Right lobe of liver (tissue), 6 donors: ENCODE results near the gene GRIK2. TPM values are rescaled to one million over a fixed set of nuclear protein-coding genes. Genes with fewer than 3 reads are reported as not detected.
"Not testable (repeated sequence)": the region's sequence is repeated elsewhere in the genome, so short reads cannot be mapped to it uniquely, and the experiment has no call there.

Experiments used
- ATAC-seq, 4 donors: fragments of 200-7000 bp; cut with Tn5 transposase; one replicate each; pipeline ENCODE4 v1.9.1; 2020; ENCODE audit warnings: mild to moderate bottlenecking in 4 of 4, moderate library complexity in 4 of 4
- DNase-seq, 3 donors: peaks; one replicate each; pipeline ENCODE4 v3.0.0-alpha.2; 2020
- H3K27ac ChIP-seq, 3 donors: fragments of 200-600 bp; one replicate each; pipeline ENCODE4 v1.8.0; 2022
- H3K27me3 ChIP-seq, 2 donors: fragments of 200-600 bp; one replicate each; pipeline ENCODE4 v1.8.0; 2022
- H3K36me3 ChIP-seq, 4 donors: fragments of 200-600 bp; sonication (generic) in 1 of 4; one replicate each; pipeline versions ENCODE4 v1.5.1 to v1.8.0; 2017 to 2022; ENCODE audit warnings: control low read depth in 1 of 4
- H3K4me1 ChIP-seq, 4 donors: fragments of 200-600 bp; sonication (generic) in 1 of 4; one replicate each; pipeline versions ENCODE4 v1.5.1 to v1.8.0; 2017 to 2022; ENCODE audit warnings: control low read depth in 1 of 4
- H3K4me3 ChIP-seq, 3 donors: fragments of 200-600 bp; one replicate each; pipeline ENCODE4 v1.8.0; 2022
- H3K9me3 ChIP-seq, 4 donors: fragments of 200-600 bp; sonication (generic) in 1 of 4; one replicate each; pipeline versions ENCODE4 v1.5.1 to v1.8.0; 2017 to 2022; ENCODE audit warnings: control low read depth in 1 of 4
- CTCF ChIP-seq, 4 donors: fragments of 200-600 bp in 3 of 4; fragments of 450-650 bp in 1 of 4; IDR thresholded peaks; one replicate each; pipeline versions ENCODE4 v1.5.1 to v1.8.0; 2016 to 2022; ENCODE audit warnings: antibody characterized with exemption in 4 of 4, mild to moderate bottlenecking in 2 of 4
- POLR2A ChIP-seq: fragments of 450-650 bp; IDR thresholded peaks from one replicate; pipeline ENCODE4 v1.6.1; 2017; ENCODE audit warnings: antibody characterized with exemption, mild to moderate bottlenecking
- WGBS: methylation state at CpG from one replicate; pipeline ENCODE4 v1.1.6; 2018; ENCODE audit warnings: low coverage, low lambda C conversion rate; ENCODE audit not compliant: insufficient coverage; ENCODE audit errors: missing lambda C conversion rate; 5-methylcytosine and 5-hydroxymethylcytosine counted together
- intact Hi-C, 2 donors: fragments of 100-400 bp; cut with DNase I; formaldehyde crosslinking; loops; one replicate each; pipeline versions ENCODE4 v1.11.2 to v1.14.1; 2022
- long read RNA-seq: library from polyadenylated mRNA; unstranded; transcript quantifications from one replicate; pipeline ENCODE4 v2.0.0, GENCODE V29; 2019
- total RNA-seq, 6 experiments: library from RNA; depleted of rRNA in 2 of 6; stranded (reverse); fragments of >200 nt in 2 of 6; fragmentation: NEBNext Ultra II Directional in 3 of 6; extraction: Animal tissue kit (Norgen Biotek cat#: 25700) in 3 of 6; gene quantifications; one replicate each; pipeline versions ENCODE4 v1.1.0 to v1.2.4, GENCODE V29; 2016 to 2023
- donor health status: DM: no; HTN: yes; CAD: no.
- donor health status: DM: no; HTN: no; CAD: no.
- donor health status: DM: no; HTN: no; CAD: no.
- donor health status: DM: no; HTN: yes; CAD: no.
- donor health status: DM: no; HTN: yes; CAD: no.

The GRIK2 gene
- total RNA-seq, result under 1 TPM in 3 of 6 experiments, not detected in 3; 0.04 to 0.24 (median 0.09) TPM
- long read RNA-seq, result 0 reads

GRCh38 chr6:101393251-101393828, at the start of gene GRIK2:
Gene GRIK2 (plus strand): TSS chr6:101393708.
- 2% methylated on average over 12 of the region's 45 CpGs for WGBS
- H3K27ac ChIP-seq, result no peak within 1 kb of the TSS

GRCh38 chr6:101344885-101345284, 48.6 kb upstream of the GRIK2 start:
- Histone ChIP-seq H3K27ac (no peak overlapping the region), H3K4me1 (no peaks in the 10 kb centered on the region), H3K4me3 (no peak overlapping the region), H3K27me3 (no peaks in the 10 kb centered on the region), H3K9me3 (no peaks in the 10 kb centered on the region), H3K36me3 (no peaks in the 10 kb centered on the region)
- WGBS, result 30% methylated on average over 5 of the region's 5 CpGs
- no peak for DNase-seq
- intact Hi-C loops, result no loop called here
- no peak for ATAC-seq
- TF ChIP-seq CTCF (IDR thresholded peaks at IDR 0.05), result no peak
- TF ChIP-seq POLR2A, result no peak

More at GRCh38 chr6:101393251-101393828, at the start of gene GRIK2:
- intact Hi-C loops, result no loop called here
- no peak for TF ChIP-seq CTCF (IDR thresholded peaks at IDR 0.05)
- TF ChIP-seq POLR2A, result no peak
- peaks cover 0 to 10% of the 10 kb centered on the region in 2 donors for H3K27me3 ChIP-seq
- H3K4me3 ChIP-seq, result no peak within 1 kb of the TSS
- DNase-seq, result peak in 1 of 3 donors; percentile 17
- H3K4me1 ChIP-seq, result no peaks in the 10 kb centered on the region
- peak in 2 of 4 donors; percentile 23 to 27 for ATAC-seq
- no peaks in the 10 kb centered on the region for H3K36me3 ChIP-seq
- no peaks in the 10 kb centered on the region for H3K9me3 ChIP-seq

- WGBS, result 40% methylated on average over 3 of the region's 3 CpGs
- intact Hi-C loops, result no loop called here
- H3K27ac ChIP-seq, result no peak overlapping the region
Observed at GRCh38 chr6:101348816-101349215, 44.7 kb upstream of the GRIK2 start.

GRCh38 chr6:101350631-101351030, 42.9 kb upstream of the GRIK2 start:
- H3K9me3 ChIP-seq, H3K36me3 ChIP-seq, intact Hi-C loops, H3K27me3 ChIP-seq, ATAC-seq, H3K4me1 ChIP-seq, H3K4me3 ChIP-seq, DNase-seq, H3K27ac ChIP-seq: not testable (repeated sequence)
- 61% methylated on average over 6 of the region's 6 CpGs for WGBS

More at GRCh38 chr6:101348816-101349215, 44.7 kb upstream of the GRIK2 start:
- no peak for TF ChIP-seq POLR2A
- no peak for TF ChIP-seq CTCF (IDR thresholded peaks at IDR 0.05)
- Histone ChIP-seq H3K9me3 (no peaks in the 10 kb centered on the region), H3K4me3 (no peak overlapping the region), H3K4me1 (no peaks in the 10 kb centered on the region), H3K36me3 (no peaks in the 10 kb centered on the region), H3K27me3 (no peaks in the 10 kb centered on the region)
- ATAC-seq (no peak), DNase-seq (no peak)

- ATAC-seq (no peak), DNase-seq (no peak)
- no peak overlapping the region for H3K27ac ChIP-seq
- H3K27me3 ChIP-seq, result no peaks in the 10 kb centered on the region
- no peaks in the 10 kb centered on the region for H3K4me1 ChIP-seq
- H3K36me3 ChIP-seq, result no peaks in the 10 kb centered on the region
- H3K9me3 ChIP-seq, result no peaks in the 10 kb centered on the region
- no peak overlapping the region for H3K4me3 ChIP-seq
- TF ChIP-seq CTCF (IDR thresholded peaks at IDR 0.05), result no peak
- TF ChIP-seq POLR2A, result no peak
- intact Hi-C loops, result no loop called here
- 27% methylated on average over 1 of the region's 1 CpG for WGBS
Observed at GRCh38 chr6:101351173-101351572, 42.3 kb upstream of the GRIK2 start.
